Caco-2 (cell line): ENCODE measurements around the gene UNC79. TPM values are rescaled to one million over a fixed set of nuclear protein-coding genes. Genes with fewer than 3 reads are reported as not detected.

Experiments
- BruUV-seq: library from RNA; stranded (reverse); fragments of 400-500 nt; replicated peaks from 2 replicates; lab custom pipeline; 2021; lab: Mats Ljungman, UMichigan
- CTCF ChIA-PET: fragments of 300-600 bp; sonication (Branson Sonifier 250); formaldehyde crosslinking; loops from one replicate; lab custom pipeline; 2022; ENCODE audit warnings: antibody characterized with exemption; lab: Charles Lee
- POLR2A ChIA-PET: fragments of 300-600 bp; sonication (Branson Sonifier 250); formaldehyde crosslinking; loops from one replicate; lab custom pipeline; 2022; ENCODE audit warnings: antibody characterized with exemption; lab: Charles Lee
- DNase-seq, 2 experiments: peaks; one replicate each; pipeline versions ENCODE4 v3.0.0 to v3.0.0-alpha.2; 2020 to 2022
- H3K27me3 ChIP-seq: replicated peaks from 2 replicates; pipeline ENCODE4 v1.6.0; 2011; ENCODE audit warnings: low read length; ENCODE audit not compliant: control insufficient read depth, insufficient read depth
- H3K36me3 ChIP-seq: 2 replicates; pipeline ENCODE4 v1.5.1; 2011; ENCODE audit warnings: low read length; ENCODE audit not compliant: control insufficient read depth, insufficient read depth
- H3K4me1 ChIP-seq: fragments of 250-450 bp; sonication (Bioruptor Pico); 2 replicates; pipeline ENCODE4 v1.5.1; 2020; ENCODE audit warnings: mild to moderate bottlenecking
- H3K4me3 ChIP-seq: 2 replicates; pipeline ENCODE4 v1.5.1; 2011; ENCODE audit warnings: low read depth, mild to moderate bottlenecking, control low read depth, low read length
- H3K9me3 ChIP-seq: fragments of 250-450 bp; sonication (Bioruptor Pico); 2 replicates; pipeline ENCODE4 v1.5.1; 2020; ENCODE audit warnings: mild to moderate bottlenecking, moderate library complexity
- H3K27ac Mint-ChIP-seq: one replicate; pipeline ENCODE4 v1.8.0; 2022; ENCODE audit warnings: mixed read lengths; ENCODE audit not compliant: unreplicated experiment
- H3K27me3 Mint-ChIP-seq: one replicate; pipeline ENCODE4 v1.8.0; 2022; ENCODE audit warnings: mixed read lengths; ENCODE audit not compliant: insufficient read depth, unreplicated experiment
- H3K36me3 Mint-ChIP-seq: one replicate; pipeline ENCODE4 v1.8.0; 2022; ENCODE audit warnings: mild to moderate bottlenecking, mixed read lengths; ENCODE audit not compliant: insufficient read depth, unreplicated experiment
- H3K4me1 Mint-ChIP-seq: one replicate; pipeline ENCODE4 v1.8.0; 2022; ENCODE audit warnings: low read depth, mixed read lengths; ENCODE audit not compliant: unreplicated experiment
- H3K4me3 Mint-ChIP-seq: one replicate; pipeline ENCODE4 v1.8.0; 2022; ENCODE audit warnings: mild to moderate bottlenecking, moderate library complexity, mixed read lengths; ENCODE audit not compliant: unreplicated experiment
- H3K9me3 Mint-ChIP-seq: one replicate; pipeline ENCODE4 v1.8.0; 2022; ENCODE audit warnings: mixed read lengths; ENCODE audit not compliant: unreplicated experiment
- CTCF ChIP-seq, 2 experiments: fragments of 200-600 bp in 1 of 2; IDR thresholded peaks; 1 replicate in 1 of 2; 2 replicates in 1 of 2; pipeline versions ENCODE4 v1.5.1 to v1.8.0; 2011 to 2022; ENCODE audit warnings: antibody characterized with exemption in 1 of 2, control low read depth in 1 of 2, inconsistent platforms in 1 of 2, low read depth in 1 of 2, low read length in 1 of 2, mild to moderate bottlenecking in 1 of 2, moderate library complexity in 1 of 2; ENCODE audit not compliant: insufficient read depth in 1 of 2, severe bottlenecking in 1 of 2, unreplicated experiment in 1 of 2
- intact Hi-C: fragments of 100-400 bp; cut with micrococcal nuclease; formaldehyde crosslinking; loops from one replicate; pipeline ENCODE4 v1.10.0; 2022; ENCODE audit not compliant: unreplicated experiment
- total RNA-seq: library from RNA; stranded (reverse); gene quantifications from 2 replicates; pipeline ENCODE4 v1.2.3, GENCODE V29; 2022

UNC79 gene
- total RNA-seq, 1 experiment from 2014 or later = 0.07 TPM

- H3K4me3 ChIP-seq = no peak overlapping the region
- no peaks in the 10 kb centered on the region for H3K36me3 Mint-ChIP-seq
- no TSS peak for BruUV-seq
- H3K4me3 Mint-ChIP-seq = no peak overlapping the region
- H3K9me3 ChIP-seq = no peaks in the 10 kb centered on the region
- no peaks in the 10 kb centered on the region for H3K36me3 ChIP-seq
- no peak for TF ChIP-seq CTCF (IDR thresholded peaks at IDR 0.05; ENCODE audit: insufficient read depth in 1 of 2, low read depth in 1 of 2, low read length in 1 of 2, severe bottlenecking in 1 of 2, unreplicated experiment in 1 of 2)
- DNase-seq = no peak
- no peaks in the 10 kb centered on the region for H3K9me3 Mint-ChIP-seq
- intact Hi-C loops = no loop called here
- H3K4me1 ChIP-seq = no peaks in the 10 kb centered on the region
- no peaks in the 10 kb centered on the region for H3K4me1 Mint-ChIP-seq
- no peaks in the 10 kb centered on the region for H3K27me3 ChIP-seq
- H3K27me3 Mint-ChIP-seq = peaks cover 10% of the 10 kb centered on the region
- ChIA-PET CTCF (no interaction called here), POLR2A (no interaction called here)
- no peak overlapping the region for H3K27ac Mint-ChIP-seq
Measured at GRCh38 chr14:93535537-93535936, 104.8 kb downstream of the UNC79 start.

- POLR2A ChIA-PET = no interaction called here
- DNase-seq = no peak
- Mint-ChIP-seq H3K27ac (no peak overlapping the region), H3K4me1 (no peaks in the 10 kb centered on the region), H3K36me3 (no peaks in the 10 kb centered on the region), H3K4me3 (no peak overlapping the region), H3K9me3 (no peaks in the 10 kb centered on the region), H3K27me3 (peaks cover 10% of the 10 kb centered on the region)
- H3K36me3 ChIP-seq = no peaks in the 10 kb centered on the region
- no peaks in the 10 kb centered on the region for H3K27me3 ChIP-seq
- no peaks in the 10 kb centered on the region for H3K4me1 ChIP-seq
- H3K9me3 ChIP-seq = no peaks in the 10 kb centered on the region
- no peak overlapping the region for H3K4me3 ChIP-seq
- CTCF ChIA-PET = interaction anchor here (0.6 kb wide), 1 partner anchor 330 kb away, joined by 3 read pairs; the partner anchor contains the start of genes GON7 and UBR7
- no TSS peak for BruUV-seq
- intact Hi-C loops = no loop called here
- TF ChIP-seq CTCF (IDR thresholded peaks at IDR 0.05; ENCODE audit: insufficient read depth in 1 of 2, low read depth in 1 of 2, low read length in 1 of 2, severe bottlenecking in 1 of 2, unreplicated experiment in 1 of 2) = no peak
Measured at GRCh38 chr14:93536945-93537344, 106.2 kb downstream of the UNC79 start.

DNA sequence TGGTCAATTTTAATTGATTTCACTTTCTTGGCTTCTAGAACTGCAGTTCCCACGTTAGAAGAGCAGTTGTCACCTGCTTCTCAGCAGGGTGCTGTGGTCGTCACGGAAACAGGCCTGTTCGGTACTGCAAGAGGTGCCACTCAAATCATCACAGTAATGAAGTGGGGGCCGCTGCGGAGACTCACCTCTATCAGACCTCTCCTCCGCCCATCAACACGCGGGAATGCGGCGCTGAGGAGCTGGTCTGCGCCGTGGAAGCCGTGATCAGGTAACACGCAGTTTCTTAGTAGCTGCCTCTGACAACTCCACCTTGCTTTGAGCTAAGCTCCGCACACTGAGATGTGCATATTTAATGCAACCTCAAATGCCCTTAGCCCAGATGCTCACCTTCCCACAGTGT, 107.2 kb downstream of the UNC79 start:
- TF ChIP-seq CTCF (IDR thresholded peaks at IDR 0.05; ENCODE audit: insufficient read depth in 1 of 2, low read depth in 1 of 2, low read length in 1 of 2, severe bottlenecking in 1 of 2, unreplicated experiment in 1 of 2) = no peak
- H3K27ac Mint-ChIP-seq = no peak overlapping the region
- intact Hi-C loops = no loop called here
- no peak overlapping the region for H3K4me3 Mint-ChIP-seq
- H3K9me3 ChIP-seq = no peaks in the 10 kb centered on the region
- ChIA-PET POLR2A (no interaction called here), CTCF (no interaction called here)
- H3K4me3 ChIP-seq = no peak overlapping the region
- H3K9me3 Mint-ChIP-seq = no peaks in the 10 kb centered on the region
- no peaks in the 10 kb centered on the region for H3K36me3 Mint-ChIP-seq
- no peak for DNase-seq
- H3K27me3 ChIP-seq = no peaks in the 10 kb centered on the region
- peaks cover 10% of the 10 kb centered on the region for H3K27me3 Mint-ChIP-seq
- no TSS peak for BruUV-seq
- H3K4me1 Mint-ChIP-seq = no peaks in the 10 kb centered on the region
- H3K4me1 ChIP-seq = no peaks in the 10 kb centered on the region
- no peaks in the 10 kb centered on the region for H3K36me3 ChIP-seq
